Measurements from ENCODE around the gene RPL36. TPM values are rescaled to one million over a fixed set of nuclear protein-coding genes. Genes with fewer than 3 reads are reported as not detected.

Gene RPL36
- total and polyA plus RNA-seq, 9 of the 15 experiments (the other 6 are each of a cell fraction or from before 2014, with no cell fraction given): 350 to 3,412 (median 1,507) TPM

DNA sequence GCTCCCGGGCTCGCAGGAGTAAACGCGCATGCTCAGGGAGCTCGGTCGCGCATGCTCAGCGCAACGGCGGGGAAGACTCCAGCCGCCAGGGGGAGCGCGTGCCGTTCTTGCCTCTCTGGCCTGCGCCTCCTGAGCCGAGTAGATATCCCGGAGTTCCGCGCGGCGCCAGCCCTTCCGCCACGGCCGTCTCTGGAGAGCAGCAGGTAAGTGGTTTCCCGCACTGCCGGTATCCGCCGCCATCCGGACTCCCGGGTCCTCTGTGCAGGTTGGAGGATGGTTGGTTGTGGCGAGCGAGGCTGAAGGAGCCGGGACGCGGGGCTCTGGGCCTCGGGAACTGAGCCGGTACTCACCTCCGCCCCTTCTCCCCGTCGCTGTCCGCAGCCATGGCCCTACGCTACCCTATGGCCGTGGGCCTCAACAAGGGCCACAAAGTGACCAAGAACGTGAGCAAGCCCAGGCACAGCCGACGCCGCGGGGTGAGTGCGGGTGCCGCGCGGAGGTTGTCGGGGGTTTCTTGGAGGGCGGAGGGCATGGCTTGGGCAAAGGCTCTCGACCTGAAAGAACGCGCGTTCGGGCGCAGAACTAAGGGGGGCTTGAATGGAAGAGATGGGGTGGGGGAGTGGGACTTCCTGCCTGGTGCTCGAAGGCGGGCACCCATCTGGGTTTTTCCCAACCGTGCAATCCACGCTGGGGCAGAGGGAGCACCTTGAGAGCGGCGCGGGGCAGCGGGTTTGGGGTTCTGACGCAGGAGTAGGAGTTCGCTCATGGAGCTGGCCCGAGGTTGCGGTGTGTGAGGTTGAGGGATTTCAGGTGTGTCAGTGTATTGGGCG is at the start of gene RPL36 (continued):
- peak in 1 of 2 experiments; percentile 57; a peak in 1 of 4 replicates for TF ChIP-seq BCLAF1 (IDR thresholded peaks at IDR 0.05; ENCODE audit: borderline replicate concordance in 1 of 2, control insufficient read depth in 1 of 2, low read depth in 2 of 2, low read length in 1 of 2)
- TF ChIP-seq SREBF2 (CRISPR knock-in tag; IDR thresholded peaks at IDR 0.05): no peak
- TF ChIP-seq SFPQ (IDR thresholded peaks at IDR 0.05; ENCODE audit: low read depth, low read length): no peak
- TF ChIP-seq MCM5 (IDR thresholded peaks at IDR 0.05; ENCODE audit: low read depth): no peak
- peak; percentile 52; the same call in 1 of the 2 replicates for TF ChIP-seq RNF2 (IDR thresholded peaks at IDR 0.05)
- peak; percentile 27; the same call in 1 of the 2 replicates for TF ChIP-seq ATF4 (CRISPR knock-in tag; IDR thresholded peaks at IDR 0.05)
- TF ChIP-seq PHB2 (IDR thresholded peaks at IDR 0.05; ENCODE audit: low read depth): 0 out of 2 replicates have a peak, but pooled peaks have one; percentile 35
- TF ChIP-seq SIRT6 (IDR thresholded peaks at IDR 0.05; ENCODE audit: low read depth, low read length): no peak
- no peak for TF ChIP-seq CHAMP1 (IDR thresholded peaks at IDR 0.05)
- TF ChIP-seq CSDE1 (IDR thresholded peaks at IDR 0.05): no peak
- TF ChIP-seq ZBTB43 (CRISPR knock-in tag; IDR thresholded peaks at IDR 0.05): no peak
- no peak for TF ChIP-seq ZNF197 (CRISPR knock-in tag; IDR thresholded peaks at IDR 0.05; ENCODE audit: low read depth)
- TF ChIP-seq MAZ (CRISPR knock-in tag; conservative IDR thresholded peaks at IDR 0.05 in 1 of 2, IDR thresholded peaks at IDR 0.05 in 1 of 2): peak; percentile 80 to 87
- TF ChIP-seq TGIF2 (CRISPR knock-in tag; IDR thresholded peaks at IDR 0.05): peak; percentile 31; the same call in 1 of the 2 replicates
- TF ChIP-seq ZNF830 (CRISPR knock-in tag; IDR thresholded peaks at IDR 0.05): peak; percentile 68; the same call in 1 of the 2 replicates

Data from K562 (cell line).